PC-3 (cell line): ENCODE measurements around the gene SPEF2.

Source experiments
- CTCF ChIP-seq: fragments of 300-600 bp; sonication (generic); conservative IDR thresholded peaks from 2 replicates; pipeline ENCODE4 v1.5.1; 2017; ENCODE audit warnings: antibody characterized with exemption, low read depth, mild to moderate bottlenecking, low read length
- EZH2 ChIP-seq: fragments of 300-600 bp; sonication (generic); IDR thresholded peaks from one replicate; pipeline ENCODE4 v1.6.1; 2017; ENCODE audit warnings: antibody characterized with exemption, mild to moderate bottlenecking, low read length; ENCODE audit not compliant: unreplicated experiment

- no peak for TF ChIP-seq CTCF
- no peak for TF ChIP-seq EZH2
These were observed 100.1 kb downstream of the SPEF2 start for GRCh38 chr5:35717718-35718117.
